ENCODE data around the gene SLC9A9.

GRCh38 chr3:143427631-143428030 is 420.6 kb downstream of the SLC9A9 start:
- TF ChIP-seq POLR2A (IDR thresholded peaks at IDR 0.05) (no peak), CTCF (IDR thresholded peaks at IDR 0.05 in 8 of 11, conservative IDR thresholded peaks at IDR 0.05 in 3 of 11) (no peak), POLR2AphosphoS5 (IDR thresholded peaks at IDR 0.05) (no peak)
